GM11168 (cell line): ENCODE measurements around the gene WDR27.
"Not testable (repeated sequence)": the region's sequence is repeated elsewhere in the genome, so short reads cannot be mapped to it uniquely, and the experiment has no call there.

Source experiments
- in situ Hi-C: fragments of 300-500 bp; cut with MboI; formaldehyde crosslinking; loops from one replicate; pipeline ENCODE4 v1.12.0; 2022; ENCODE audit warnings: low sequenced_read_pairs; ENCODE audit not compliant: unreplicated experiment

The WDR27 gene

DNA sequence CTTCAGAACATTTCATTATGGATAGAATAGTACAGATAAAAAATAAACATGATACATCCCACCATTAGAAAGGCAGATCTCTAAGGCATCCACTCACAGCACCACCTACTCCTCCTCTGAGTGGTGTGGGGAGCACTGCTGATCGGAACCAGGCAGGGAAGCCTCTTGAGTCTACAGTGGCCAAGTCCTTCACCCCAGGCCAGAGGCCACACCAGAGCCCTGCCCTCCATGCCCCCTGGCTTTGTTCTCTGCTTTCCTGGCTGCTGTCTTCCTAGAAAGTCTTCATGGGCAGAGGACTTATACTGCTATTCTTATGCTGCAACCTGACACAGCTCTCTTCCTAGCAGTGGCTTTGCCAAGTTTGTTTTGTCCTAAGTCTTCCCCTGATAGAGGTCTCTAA, 246.4 kb downstream of the WDR27 start:
- in situ Hi-C loops: no loop called here

GRCh38 chr6:169454872-169455204, 247.0 kb downstream of the WDR27 start:
- in situ Hi-C loops: no loop called here

- in situ Hi-C loops: no loop called here
Measured at GRCh38 chr6:169454204-169454871, 247.5 kb downstream of the WDR27 start.

- in situ Hi-C loops: no loop called here
Measured at GRCh38 chr6:169452869-169453620, 248.8 kb downstream of the WDR27 start.

GRCh38 chr6:169452117-169452868, 249.5 kb downstream of the WDR27 start:
- in situ Hi-C loops: no loop called here

GRCh38 chr6:169451065-169451838, 250.6 kb downstream of the WDR27 start:
- in situ Hi-C loops: no loop called here

GRCh38 chr6:169450097-169450496, 251.7 kb downstream of the WDR27 start:
- in situ Hi-C loops: no loop called here

DNA sequence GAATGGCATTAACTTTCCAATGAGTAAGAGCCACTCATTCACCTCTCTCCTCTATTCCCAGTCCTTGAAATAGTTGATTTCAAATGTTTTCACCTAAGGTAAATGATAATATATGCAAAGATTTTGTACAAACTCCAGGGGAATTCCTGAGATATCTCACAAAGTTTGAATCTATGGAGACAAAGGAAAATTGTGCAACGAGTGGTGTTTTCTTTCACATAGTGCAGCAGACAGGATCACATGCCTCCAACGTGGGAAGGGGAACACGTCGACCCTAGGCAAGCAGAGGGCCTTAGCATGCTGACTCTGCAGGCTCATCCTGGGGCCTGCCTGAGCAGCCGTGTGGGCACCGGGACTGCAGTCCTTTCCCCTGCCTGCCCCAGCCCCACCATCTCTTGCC, 252.6 kb downstream of the WDR27 start:
- in situ Hi-C loops: no loop called here

GRCh38 chr6:169445661-169446581, 255.9 kb downstream of the WDR27 start:
- in situ Hi-C loops: no loop called here

- in situ Hi-C loops: no loop called here
Measured at GRCh38 chr6:169445227-169445626, 256.6 kb downstream of the WDR27 start.

GRCh38 chr6:169441292-169441691, 260.5 kb downstream of the WDR27 start:
- in situ Hi-C loops: no loop called here

- in situ Hi-C loops: no loop called here
Measured at GRCh38 chr6:169439710-169440109, 262.1 kb downstream of the WDR27 start.

DNA sequence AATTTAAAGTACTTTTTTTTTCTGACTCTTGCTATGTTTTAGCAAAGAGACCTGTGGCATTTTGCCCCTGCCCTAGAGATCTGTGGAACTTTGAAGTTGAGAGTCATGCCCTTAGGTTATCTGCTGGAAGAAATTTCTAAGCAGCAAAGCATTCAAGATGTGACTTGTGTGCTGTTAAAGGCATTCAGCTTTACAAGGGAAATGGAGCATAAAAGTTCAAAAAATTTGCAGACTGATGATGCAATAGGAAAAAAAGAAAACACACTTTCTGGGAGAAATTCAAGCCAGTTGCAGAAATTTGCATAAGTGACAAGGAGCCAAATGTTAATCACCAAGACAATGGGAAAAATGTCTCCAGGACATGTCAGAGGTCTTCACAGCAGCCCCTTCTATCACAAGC, 267.3 kb downstream of the WDR27 start:
- in situ Hi-C loops: not testable (repeated sequence)

DNA sequence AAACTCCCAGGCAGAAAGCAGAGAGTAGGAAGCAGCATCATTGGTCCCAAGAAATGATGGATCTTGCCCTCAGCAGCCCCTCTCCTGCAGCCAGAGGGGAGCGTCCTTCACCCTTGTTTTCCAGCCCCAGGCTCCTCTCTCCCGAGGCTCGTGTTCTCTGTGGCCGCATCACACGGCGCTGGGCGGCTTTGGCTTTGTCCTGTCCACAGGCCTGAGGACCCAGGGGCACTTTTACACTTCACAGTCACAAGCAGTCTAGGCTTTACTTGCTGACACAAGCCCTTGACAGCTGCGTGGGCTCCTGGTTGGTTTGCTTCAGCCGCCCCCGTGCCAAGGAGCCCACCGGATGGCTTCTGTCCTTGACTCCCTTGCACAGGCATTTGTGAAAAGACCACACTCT, 272.8 kb downstream of the WDR27 start:
- in situ Hi-C loops: no loop called here

GRCh38 chr6:169428532-169428931, 273.3 kb downstream of the WDR27 start:
- in situ Hi-C loops: no loop called here

- in situ Hi-C loops: no loop called here
Measured at GRCh38 chr6:169427856-169428255, 274.0 kb downstream of the WDR27 start.

DNA sequence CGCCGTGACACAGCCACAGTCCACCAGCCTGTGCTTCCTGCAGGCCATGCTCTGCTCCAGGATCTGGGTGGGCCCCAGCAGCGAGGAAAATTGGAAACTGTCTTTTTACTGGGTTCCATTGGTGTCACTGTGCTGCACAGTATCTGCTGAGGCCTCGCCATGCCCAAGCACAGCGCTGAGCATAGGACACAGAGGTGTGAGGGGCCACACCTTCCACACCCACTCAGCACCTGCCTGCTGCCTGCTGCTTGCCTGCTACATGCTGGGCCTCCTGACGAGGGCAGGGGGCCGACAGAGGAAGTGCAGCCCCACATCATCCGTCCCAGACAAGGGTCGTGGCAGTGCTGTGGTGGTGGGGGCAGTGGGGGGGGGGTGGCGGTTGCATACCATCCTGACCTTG, 275.2 kb downstream of the WDR27 start:
- in situ Hi-C loops: no loop called here

DNA sequence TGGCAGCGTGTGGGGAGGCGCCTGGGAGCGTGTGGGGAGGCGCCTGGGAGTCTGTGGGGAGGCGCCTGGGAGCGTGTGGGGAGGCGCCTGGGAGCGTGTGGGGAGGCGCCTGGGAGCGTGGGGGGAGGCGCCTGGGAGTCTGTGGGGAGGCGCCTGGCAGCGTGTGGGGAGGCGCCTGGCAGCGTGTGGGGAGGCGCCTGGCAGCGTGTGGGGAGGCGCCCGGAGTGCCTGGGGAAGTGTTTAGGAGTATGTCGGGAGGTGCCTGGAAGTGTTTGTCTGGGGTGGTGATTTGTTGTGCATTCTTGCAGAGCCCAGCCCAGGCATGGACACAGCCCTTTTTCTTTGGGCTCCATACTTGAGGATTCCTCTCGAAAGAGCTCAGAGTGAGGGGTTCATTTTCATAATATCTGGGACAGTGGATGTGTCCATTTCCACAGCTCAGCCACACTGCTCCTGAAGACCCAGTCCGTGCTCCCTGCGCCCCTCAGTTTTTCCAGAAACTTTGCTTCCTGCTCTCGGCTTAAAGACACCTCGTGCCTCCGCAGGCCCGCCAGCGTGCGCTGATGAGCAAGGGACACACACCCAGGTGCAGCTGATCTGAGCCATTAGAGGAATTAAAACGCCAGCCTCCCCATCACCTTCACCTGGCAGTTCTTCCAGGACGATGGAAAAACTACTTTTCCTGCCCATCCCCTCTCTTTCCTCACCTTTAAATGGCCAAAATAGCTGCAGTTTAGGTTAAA, 276.0 kb downstream of the WDR27 start:
- in situ Hi-C loops: no loop called here

DNA sequence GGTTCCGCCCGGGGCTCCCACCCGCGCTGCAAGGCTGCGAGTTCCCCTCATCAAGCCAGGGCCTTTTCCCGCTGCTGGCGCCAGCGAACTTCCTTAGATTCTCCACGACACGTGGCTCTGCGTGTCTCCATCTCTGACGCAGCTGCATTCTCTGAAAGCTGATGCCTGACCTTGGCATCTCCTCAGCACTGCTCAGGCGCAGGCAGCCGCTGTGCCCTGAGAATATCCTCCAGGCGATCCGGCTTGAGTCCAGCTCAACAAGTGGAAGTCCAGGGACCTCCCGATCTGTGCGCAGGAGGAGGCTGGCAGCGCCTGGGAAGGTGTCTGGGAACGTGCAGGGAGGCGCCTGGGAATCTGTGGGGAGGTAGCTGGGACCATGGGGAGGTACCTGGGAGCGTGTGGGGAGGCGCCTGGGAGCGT, 277.0 kb downstream of the WDR27 start:
- in situ Hi-C loops: no loop called here
